ENCODE measurements around the gene STK32B. TPM values are rescaled to one million over a fixed set of nuclear protein-coding genes. Genes with fewer than 3 reads are reported as not detected.

The STK32B gene
- polyA plus RNA-seq, 4 donors, result 0.27 to 0.75 (median 0.58) TPM; not detected in 1

- peaks cover 0 to 3% (median 0%) of the 10 kb centered on the region in 3 donors for H3K36me3 ChIP-seq (ENCODE audit: control insufficient read depth in 3 of 3, insufficient read depth in 2 of 3, low read depth in 1 of 3, low read length in 3 of 3)
- 78 to 90% (median 87%) methylated on average over 8 of the region's 8 CpGs for WGBS, 3 donors
- FAIRE-seq (no peak), DNase-seq (no peak)
- H3K27me3 ChIP-seq (ENCODE audit: control insufficient read depth in 3 of 3, insufficient read depth in 3 of 3, low read length in 3 of 3), result no peaks in the 10 kb centered on the region
- H3K4me3 ChIP-seq (ENCODE audit: low read depth in 1 of 3, low read length in 3 of 3), result no peak overlapping the region
- no peaks in the 10 kb centered on the region for H3K4me1 ChIP-seq (ENCODE audit: control insufficient read depth in 3 of 3, insufficient read depth in 2 of 3, low read depth in 1 of 3, low read length in 2 of 3)
- peaks cover 0 to 7% of the 10 kb centered on the region in 2 donors for H3K9me3 ChIP-seq (ENCODE audit: control insufficient read depth in 2 of 2, insufficient read depth in 1 of 2, low read depth in 1 of 2, low read length in 1 of 2)
- H3K27ac ChIP-seq (ENCODE audit: low read depth in 1 of 3, low read length in 2 of 3), result no peak overlapping the region
These were observed 492.4 kb downstream of the STK32B start for GRCh38 chr4:5543681-5544080.

- Histone ChIP-seq H3K27me3 (ENCODE audit: control insufficient read depth in 3 of 3, insufficient read depth in 3 of 3, low read length in 3 of 3) (no peaks in the 10 kb centered on the region), H3K4me3 (ENCODE audit: low read depth in 1 of 3, low read length in 3 of 3) (no peak overlapping the region), H3K4me1 (ENCODE audit: control insufficient read depth in 3 of 3, insufficient read depth in 2 of 3, low read depth in 1 of 3, low read length in 2 of 3) (no peaks in the 10 kb centered on the region), H3K27ac (ENCODE audit: low read depth in 1 of 3, low read length in 2 of 3) (no peak overlapping the region), H3K9me3 (ENCODE audit: control insufficient read depth in 2 of 2, insufficient read depth in 1 of 2, low read depth in 1 of 2, low read length in 1 of 2) (peaks cover 0 to 7% of the 10 kb centered on the region in 2 donors), H3K36me3 (ENCODE audit: control insufficient read depth in 3 of 3, insufficient read depth in 2 of 3, low read depth in 1 of 3, low read length in 3 of 3) (peaks cover 0 to 3% (median 0%) of the 10 kb centered on the region in 3 donors)
- DNase-seq (no peak), FAIRE-seq (no peak)
- WGBS, 3 donors, result 39 to 74% (median 62%) methylated on average over 5 of the region's 5 CpGs
These were observed 493.5 kb downstream of the STK32B start for GRCh38 chr4:5544762-5545161.

- H3K36me3 ChIP-seq (ENCODE audit: control insufficient read depth in 3 of 3, insufficient read depth in 2 of 3, low read depth in 1 of 3, low read length in 3 of 3), result peaks cover 0 to 3% (median 0%) of the 10 kb centered on the region in 3 donors
- WGBS, 3 donors, result 53 to 60% (median 56%) methylated on average over 2 of the region's 2 CpGs
- no peak overlapping the region for H3K27ac ChIP-seq (ENCODE audit: low read depth in 1 of 3, low read length in 2 of 3)
- no peaks in the 10 kb centered on the region for H3K4me1 ChIP-seq (ENCODE audit: control insufficient read depth in 3 of 3, insufficient read depth in 2 of 3, low read depth in 1 of 3, low read length in 2 of 3)
- H3K27me3 ChIP-seq (ENCODE audit: control insufficient read depth in 3 of 3, insufficient read depth in 3 of 3, low read length in 3 of 3), result no peaks in the 10 kb centered on the region
- peaks cover 0 to 7% of the 10 kb centered on the region in 2 donors for H3K9me3 ChIP-seq (ENCODE audit: control insufficient read depth in 2 of 2, insufficient read depth in 1 of 2, low read depth in 1 of 2, low read length in 1 of 2)
- H3K4me3 ChIP-seq (ENCODE audit: low read depth in 1 of 3, low read length in 3 of 3), result no peak overlapping the region
- FAIRE-seq (no peak), DNase-seq (no peak)
These were observed 494.0 kb downstream of the STK32B start for GRCh38 chr4:5545271-5545670.

- H3K9me3 ChIP-seq (ENCODE audit: control insufficient read depth in 2 of 2, insufficient read depth in 1 of 2, low read depth in 1 of 2, low read length in 1 of 2), result peaks cover 0 to 15% of the 10 kb centered on the region in 2 donors
- H3K27ac ChIP-seq (ENCODE audit: low read depth in 1 of 3, low read length in 2 of 3), result no peak overlapping the region
- no peaks in the 10 kb centered on the region for H3K4me1 ChIP-seq (ENCODE audit: control insufficient read depth in 3 of 3, insufficient read depth in 2 of 3, low read depth in 1 of 3, low read length in 2 of 3)
- H3K36me3 ChIP-seq (ENCODE audit: control insufficient read depth in 3 of 3, insufficient read depth in 2 of 3, low read depth in 1 of 3, low read length in 3 of 3), result peaks cover 0 to 3% (median 0%) of the 10 kb centered on the region in 3 donors
- WGBS, 3 donors, result 92 to 96% (median 95%) methylated on average over 12 of the region's 12 CpGs
- FAIRE-seq (no peak), DNase-seq (no peak)
- H3K4me3 ChIP-seq (ENCODE audit: low read depth in 1 of 3, low read length in 3 of 3), result no peak overlapping the region
- H3K27me3 ChIP-seq (ENCODE audit: control insufficient read depth in 3 of 3, insufficient read depth in 3 of 3, low read length in 3 of 3), result no peaks in the 10 kb centered on the region
These were observed 496.5 kb downstream of the STK32B start for GRCh38 chr4:5547651-5548249.

Other genes with a start within 250 kb of the STK32B start
- gene MSX1, start 191.8 kb upstream of the STK32B start, polyA plus RNA-seq, result 1 to 10 TPM in 1 of 4 donors, under 1 TPM in 1, not detected in 2; 0.67 to 4.3 TPM
- gene CYTL1, start 32.0 kb upstream of the STK32B start, polyA plus RNA-seq, result 1 to 10 TPM in 1 of 4 donors, under 1 TPM in 2, not detected in 1; 0.36 to 4.0 (median 0.81) TPM